ENCODE measurements around the gene CCDC154.
"Not testable (repeated sequence)": the region's sequence is repeated elsewhere in the genome, so short reads cannot be mapped to it uniquely, and the experiment has no call there.

CCDC154 gene

GRCh38 chr16:1474082-1474795, 29.9 kb upstream of the CCDC154 start:
- peak; percentile 23 for DNase-seq (ENCODE audit: low spot score)

- DNase-seq (ENCODE audit: low spot score), result peak; percentile 16
These were observed 28.6 kb upstream of the CCDC154 start for GRCh38 chr16:1472974-1473373.

- DNase-seq (ENCODE audit: low spot score), result no peak
These were observed 27.3 kb upstream of the CCDC154 start for GRCh38 chr16:1471569-1472194.

- no peak for DNase-seq (ENCODE audit: low spot score)
These were observed 26.3 kb upstream of the CCDC154 start for GRCh38 chr16:1470481-1471251.

GRCh38 chr16:1469693-1470201, 25.4 kb upstream of the CCDC154 start:
- DNase-seq (ENCODE audit: low spot score), result peak; percentile 69

GRCh38 chr16:1469141-1469540, 24.8 kb upstream of the CCDC154 start:
- not testable (repeated sequence) for DNase-seq (ENCODE audit: low spot score)

GRCh38 chr16:1468426-1468810, 24.1 kb upstream of the CCDC154 start:
- DNase-seq (ENCODE audit: low spot score), result no peak

- DNase-seq (ENCODE audit: low spot score), result no peak
These were observed 22.7 kb upstream of the CCDC154 start for GRCh38 chr16:1466968-1467521.

- no peak for DNase-seq (ENCODE audit: low spot score)
These were observed 21.7 kb upstream of the CCDC154 start for GRCh38 chr16:1466054-1466453.

GRCh38 chr16:1465567-1465915, 21.2 kb upstream of the CCDC154 start:
- DNase-seq (ENCODE audit: low spot score), result no peak

- DNase-seq (ENCODE audit: low spot score), result no peak
These were observed 20.7 kb upstream of the CCDC154 start for GRCh38 chr16:1464894-1465566.

- DNase-seq (ENCODE audit: low spot score), result no peak
These were observed 20.0 kb upstream of the CCDC154 start for GRCh38 chr16:1464196-1464893.

- DNase-seq (ENCODE audit: low spot score), result no peak
These were observed 16.8 kb upstream of the CCDC154 start for GRCh38 chr16:1461146-1461545.

GRCh38 chr16:1460602-1461138, 16.3 kb upstream of the CCDC154 start:
- no peak for DNase-seq (ENCODE audit: low spot score)

- DNase-seq (ENCODE audit: low spot score), result no peak
These were observed 15.6 kb upstream of the CCDC154 start for GRCh38 chr16:1459967-1460366.

- peak; percentile 82 for DNase-seq (ENCODE audit: low spot score)
These were observed 14.6 kb upstream of the CCDC154 start for GRCh38 chr16:1458977-1459341.

- no peak for DNase-seq (ENCODE audit: low spot score)
These were observed 14.1 kb upstream of the CCDC154 start for GRCh38 chr16:1458336-1458976.

- no peak for DNase-seq (ENCODE audit: low spot score)
These were observed 13.3 kb upstream of the CCDC154 start for GRCh38 chr16:1457489-1458245.

GRCh38 chr16:1456951-1457350, 12.6 kb upstream of the CCDC154 start:
- DNase-seq (ENCODE audit: low spot score), result no peak
